OCI-LY3 (cell line): ENCODE results near the gene SAMD8.

Experiments used
- CTCF ChIP-seq: fragments of 200-600, 300-600 bp; sonication (generic); IDR thresholded peaks from 2 replicates; pipeline ENCODE4 v1.5.1; 2014; ENCODE audit warnings: antibody characterized with exemption, low read length, low read depth
- EZH2phosphoT487 ChIP-seq: fragments of 200-600 bp; shearing (Covaris generic); IDR thresholded peaks from 2 replicates; pipeline ENCODE4 v1.6.1; 2018; ENCODE audit warnings: antibody characterized with exemption, mixed run types, low read depth

DNA sequence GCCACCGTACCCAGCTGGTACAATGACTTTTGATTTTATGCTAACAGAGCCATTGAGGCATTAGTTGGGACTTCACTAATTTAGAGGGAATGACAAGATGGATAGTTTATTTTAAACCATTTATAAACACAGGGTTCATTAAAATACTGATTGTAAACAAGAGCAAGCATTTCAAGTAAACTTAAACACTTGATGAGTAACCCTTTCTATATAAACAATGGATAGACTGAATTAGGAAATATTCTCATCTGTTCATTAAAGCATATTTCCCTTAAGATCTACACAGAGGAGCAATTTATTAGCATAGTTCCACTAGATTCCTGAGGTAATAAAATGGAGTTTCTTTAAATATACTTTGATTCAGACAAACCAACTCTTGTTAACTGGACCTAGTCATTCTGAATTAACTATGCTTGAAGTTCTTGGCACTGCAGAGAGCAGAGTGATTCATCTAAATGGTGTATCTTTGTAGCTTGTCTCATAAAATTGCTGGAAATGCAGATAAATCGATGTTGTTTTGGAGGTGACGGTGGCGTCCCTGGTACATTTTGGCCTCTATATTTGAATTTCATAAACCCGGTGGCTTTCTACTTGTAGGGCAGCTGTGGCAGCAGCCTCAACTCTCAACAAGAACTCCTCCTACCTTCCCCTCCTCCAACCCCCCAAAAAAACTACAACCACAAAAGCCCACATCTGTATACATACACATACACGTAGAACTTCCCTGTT is 83.7 kb downstream of the SAMD8 start:
- TF ChIP-seq CTCF (no peak), EZH2phosphoT487 (no peak)
